ENCODE data around the gene MTHFSD.

The MTHFSD gene

GRCh38 chr16:86521236-86522197, 33.5 kb downstream of the MTHFSD start:
- Mint-ChIP-seq H3K36me3 (ENCODE audit: low read depth) (no peaks in the 10 kb centered on the region), H3K4me1 (peaks cover 12% of the 10 kb centered on the region), H3K9me3 (no peaks in the 10 kb centered on the region), H3K27ac (no peak overlapping the region), H3K4me3 (no peak overlapping the region), H3K27me3 (ENCODE audit: low read depth, poor library complexity) (peaks cover 63% of the 10 kb centered on the region)
- no peak for DNase-seq
- TF ChIP-seq, protein P1, sequence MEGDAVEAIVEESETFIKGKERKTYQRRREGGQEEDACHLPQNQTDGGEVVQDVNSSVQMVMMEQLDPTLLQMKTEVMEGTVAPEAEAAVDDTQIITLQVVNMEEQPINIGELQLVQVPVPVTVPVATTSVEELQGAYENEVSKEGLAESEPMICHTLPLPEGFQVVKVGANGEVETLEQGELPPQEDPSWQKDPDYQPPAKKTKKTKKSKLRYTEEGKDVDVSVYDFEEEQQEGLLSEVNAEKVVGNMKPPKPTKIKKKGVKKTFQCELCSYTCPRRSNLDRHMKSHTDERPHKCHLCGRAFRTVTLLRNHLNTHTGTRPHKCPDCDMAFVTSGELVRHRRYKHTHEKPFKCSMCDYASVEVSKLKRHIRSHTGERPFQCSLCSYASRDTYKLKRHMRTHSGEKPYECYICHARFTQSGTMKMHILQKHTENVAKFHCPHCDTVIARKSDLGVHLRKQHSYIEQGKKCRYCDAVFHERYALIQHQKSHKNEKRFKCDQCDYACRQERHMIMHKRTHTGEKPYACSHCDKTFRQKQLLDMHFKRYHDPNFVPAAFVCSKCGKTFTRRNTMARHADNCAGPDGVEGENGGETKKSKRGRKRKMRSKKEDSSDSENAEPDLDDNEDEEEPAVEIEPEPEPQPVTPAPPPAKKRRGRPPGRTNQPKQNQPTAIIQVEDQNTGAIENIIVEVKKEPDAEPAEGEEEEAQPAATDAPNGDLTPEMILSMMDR (IDR thresholded peaks at IDR 0.05): no peak

GRCh38 chr16:86520317-86521210, 34.5 kb downstream of the MTHFSD start:
- H3K4me3 Mint-ChIP-seq: no peak overlapping the region

GRCh38 chr16:86519649-86520316, 35.3 kb downstream of the MTHFSD start:
- Mint-ChIP-seq H3K36me3 (ENCODE audit: low read depth) (no peaks in the 10 kb centered on the region), H3K9me3 (no peaks in the 10 kb centered on the region), H3K4me1 (peaks cover 23% of the 10 kb centered on the region), H3K4me3 (no peak overlapping the region), H3K27ac (no peak overlapping the region), H3K27me3 (ENCODE audit: low read depth, poor library complexity) (peaks cover 78% of the 10 kb centered on the region)
- TF ChIP-seq, protein P1 (IDR thresholded peaks at IDR 0.05): peak; percentile 93
- peak; percentile 81 for DNase-seq

More at GRCh38 chr16:86520317-86521210, 34.5 kb downstream of the MTHFSD start:
- DNase-seq: no peak
- TF ChIP-seq, protein P1 (IDR thresholded peaks at IDR 0.05): no peak
- H3K9me3 Mint-ChIP-seq: no peaks in the 10 kb centered on the region
- no peaks in the 10 kb centered on the region for H3K36me3 Mint-ChIP-seq (ENCODE audit: low read depth)
- H3K4me1 Mint-ChIP-seq: peaks cover 18% of the 10 kb centered on the region
- H3K27me3 Mint-ChIP-seq (ENCODE audit: low read depth, poor library complexity): peaks cover 70% of the 10 kb centered on the region
- H3K27ac Mint-ChIP-seq: no peak overlapping the region

- Mint-ChIP-seq H3K4me1 (peaks cover 24% of the 10 kb centered on the region), H3K4me3 (no peak overlapping the region), H3K27ac (no peak overlapping the region), H3K27me3 (ENCODE audit: low read depth, poor library complexity) (peaks cover 85% of the 10 kb centered on the region), H3K9me3 (no peaks in the 10 kb centered on the region), H3K36me3 (ENCODE audit: low read depth) (no peaks in the 10 kb centered on the region)
- DNase-seq: no peak
- TF ChIP-seq, protein P1 (IDR thresholded peaks at IDR 0.05): no peak
These were observed 35.9 kb downstream of the MTHFSD start for GRCh38 chr16:86519007-86519648.

- H3K27ac Mint-ChIP-seq: no peak overlapping the region
- no peaks in the 10 kb centered on the region for H3K9me3 Mint-ChIP-seq
- no peaks in the 10 kb centered on the region for H3K36me3 Mint-ChIP-seq (ENCODE audit: low read depth)
- H3K4me1 Mint-ChIP-seq: peaks cover 30% of the 10 kb centered on the region
- no peak overlapping the region for H3K4me3 Mint-ChIP-seq
- peak; percentile 80 for DNase-seq
- TF ChIP-seq, protein P1 (IDR thresholded peaks at IDR 0.05): peak; percentile 69
- H3K27me3 Mint-ChIP-seq (ENCODE audit: low read depth, poor library complexity): peaks cover 90% of the 10 kb centered on the region
These were observed 37.3 kb downstream of the MTHFSD start for GRCh38 chr16:86517652-86518258.
